Measurements from ENCODE around the gene SH3BP4. TPM values are rescaled to one million over a fixed set of nuclear protein-coding genes. Genes with fewer than 3 reads are reported as not detected.

SH3BP4 gene
- total and polyA plus RNA-seq, 10 of the 15 experiments (the other 5 are each of a cell fraction or from before 2014, with no cell fraction given) = 0.03 to 0.36 TPM; not detected in 8

DNA sequence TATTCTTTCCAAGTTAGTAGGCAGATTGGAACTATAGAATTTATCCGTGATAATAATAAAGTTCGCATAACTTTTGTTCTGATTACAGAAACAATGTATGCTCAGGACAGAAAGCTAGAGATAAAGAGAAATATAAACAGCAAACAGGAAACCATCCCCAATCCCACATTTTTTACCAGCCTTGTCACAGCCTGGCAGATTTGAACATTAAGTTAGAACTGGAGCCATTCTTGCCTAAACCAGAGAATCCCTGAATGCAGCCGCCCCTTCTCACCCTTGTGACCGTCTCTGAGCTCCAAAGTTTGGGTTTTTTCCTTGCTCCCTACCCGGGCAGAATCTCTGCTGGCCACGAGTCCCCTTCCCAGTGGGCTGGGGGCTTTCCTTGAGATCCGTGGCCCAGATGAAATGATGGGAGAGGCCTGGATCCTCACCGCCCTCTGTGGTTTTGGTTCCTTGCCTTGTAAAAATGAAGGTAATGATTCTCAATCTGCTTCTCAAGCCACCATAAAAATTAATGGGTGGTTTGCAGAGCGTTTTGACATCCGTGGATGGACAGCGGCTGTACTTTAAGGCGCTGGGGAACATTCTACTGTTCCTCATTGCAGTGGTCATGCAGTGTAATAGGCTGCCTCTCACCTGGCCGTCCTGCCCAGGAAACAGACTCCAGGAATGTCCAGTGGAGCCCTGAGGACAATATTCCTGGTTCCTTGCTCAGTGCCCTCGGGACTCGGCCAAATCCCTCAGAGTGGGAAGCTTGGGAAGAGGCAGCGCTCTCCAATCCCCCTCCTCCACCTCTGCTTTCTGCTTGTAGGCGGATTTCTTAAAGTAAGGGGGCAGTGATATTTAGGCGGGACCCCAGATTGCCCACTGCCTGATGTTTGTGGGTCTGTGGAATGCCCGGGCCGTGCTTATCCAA lies 1.6 kb downstream of the SH3BP4 start (continued):
- TF ChIP-seq POU2F2 (IDR thresholded peaks at IDR 0.05; ENCODE audit: borderline replicate concordance, low read depth, low read length) (no peak), SIN3A (IDR thresholded peaks at IDR 0.05; ENCODE audit: low read depth, low read length) (no peak), DPF2 (IDR thresholded peaks at IDR 0.05) (no peak), SMC3 (IDR thresholded peaks at IDR 0.05; ENCODE audit: borderline replicate concordance, low read length) (no peak)

DNA sequence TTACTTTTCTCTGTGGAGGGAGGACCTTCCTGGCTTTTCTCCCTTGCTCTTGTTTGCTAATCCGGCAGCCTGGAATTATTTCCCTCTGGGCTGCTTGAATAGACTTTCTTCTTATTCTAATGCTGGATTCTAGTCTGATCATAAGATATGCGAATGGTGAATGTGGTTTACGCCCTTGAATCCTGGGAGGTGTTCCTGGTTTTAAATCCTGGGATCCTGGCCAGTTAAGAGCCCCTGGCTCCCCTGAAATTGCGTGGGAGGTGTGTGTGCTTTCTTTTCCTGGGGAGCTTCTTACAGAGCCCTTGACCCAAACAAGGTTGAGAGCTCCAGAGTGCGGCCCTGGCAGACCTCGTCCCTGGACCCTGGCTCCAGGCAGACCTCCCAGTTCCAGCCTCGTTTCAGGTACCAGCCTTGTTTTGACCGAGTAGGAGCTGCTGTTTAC lies 2.8 kb downstream of the SH3BP4 start:
- TF ChIP-seq, protein P1, sequence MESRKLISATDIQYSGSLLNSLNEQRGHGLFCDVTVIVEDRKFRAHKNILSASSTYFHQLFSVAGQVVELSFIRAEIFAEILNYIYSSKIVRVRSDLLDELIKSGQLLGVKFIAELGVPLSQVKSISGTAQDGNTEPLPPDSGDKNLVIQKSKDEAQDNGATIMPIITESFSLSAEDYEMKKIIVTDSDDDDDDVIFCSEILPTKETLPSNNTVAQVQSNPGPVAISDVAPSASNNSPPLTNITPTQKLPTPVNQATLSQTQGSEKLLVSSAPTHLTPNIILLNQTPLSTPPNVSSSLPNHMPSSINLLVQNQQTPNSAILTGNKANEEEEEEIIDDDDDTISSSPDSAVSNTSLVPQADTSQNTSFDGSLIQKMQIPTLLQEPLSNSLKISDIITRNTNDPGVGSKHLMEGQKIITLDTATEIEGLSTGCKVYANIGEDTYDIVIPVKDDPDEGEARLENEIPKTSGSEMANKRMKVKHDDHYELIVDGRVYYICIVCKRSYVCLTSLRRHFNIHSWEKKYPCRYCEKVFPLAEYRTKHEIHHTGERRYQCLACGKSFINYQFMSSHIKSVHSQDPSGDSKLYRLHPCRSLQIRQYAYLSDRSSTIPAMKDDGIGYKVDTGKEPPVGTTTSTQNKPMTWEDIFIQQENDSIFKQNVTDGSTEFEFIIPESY (IDR thresholded peaks at IDR 0.05) = no peak
- TF ChIP-seq MTA3 (IDR thresholded peaks at IDR 0.05; ENCODE audit: borderline replicate concordance, low read length) (no peak), EP300 (IDR thresholded peaks at IDR 0.05; ENCODE audit: borderline replicate concordance in 1 of 2, control insufficient read depth in 1 of 2, low read depth in 2 of 2, low read length in 2 of 2) (no peak), LARP7 (IDR thresholded peaks at IDR 0.05) (no peak), TAF1 (IDR thresholded peaks at IDR 0.05; ENCODE audit: borderline replicate concordance, low read depth, low read length) (no peak), PAX8 (IDR thresholded peaks at IDR 0.05) (no peak), TCF3 (IDR thresholded peaks at IDR 0.05; ENCODE audit: borderline replicate concordance, insufficient read depth, low read depth, low read length) (no peak), CEBPB (IDR thresholded peaks at IDR 0.05; ENCODE audit: borderline replicate concordance in 1 of 2, low read depth in 2 of 2, low read length in 2 of 2) (no peak)
- TF ChIP-seq, protein P2, sequence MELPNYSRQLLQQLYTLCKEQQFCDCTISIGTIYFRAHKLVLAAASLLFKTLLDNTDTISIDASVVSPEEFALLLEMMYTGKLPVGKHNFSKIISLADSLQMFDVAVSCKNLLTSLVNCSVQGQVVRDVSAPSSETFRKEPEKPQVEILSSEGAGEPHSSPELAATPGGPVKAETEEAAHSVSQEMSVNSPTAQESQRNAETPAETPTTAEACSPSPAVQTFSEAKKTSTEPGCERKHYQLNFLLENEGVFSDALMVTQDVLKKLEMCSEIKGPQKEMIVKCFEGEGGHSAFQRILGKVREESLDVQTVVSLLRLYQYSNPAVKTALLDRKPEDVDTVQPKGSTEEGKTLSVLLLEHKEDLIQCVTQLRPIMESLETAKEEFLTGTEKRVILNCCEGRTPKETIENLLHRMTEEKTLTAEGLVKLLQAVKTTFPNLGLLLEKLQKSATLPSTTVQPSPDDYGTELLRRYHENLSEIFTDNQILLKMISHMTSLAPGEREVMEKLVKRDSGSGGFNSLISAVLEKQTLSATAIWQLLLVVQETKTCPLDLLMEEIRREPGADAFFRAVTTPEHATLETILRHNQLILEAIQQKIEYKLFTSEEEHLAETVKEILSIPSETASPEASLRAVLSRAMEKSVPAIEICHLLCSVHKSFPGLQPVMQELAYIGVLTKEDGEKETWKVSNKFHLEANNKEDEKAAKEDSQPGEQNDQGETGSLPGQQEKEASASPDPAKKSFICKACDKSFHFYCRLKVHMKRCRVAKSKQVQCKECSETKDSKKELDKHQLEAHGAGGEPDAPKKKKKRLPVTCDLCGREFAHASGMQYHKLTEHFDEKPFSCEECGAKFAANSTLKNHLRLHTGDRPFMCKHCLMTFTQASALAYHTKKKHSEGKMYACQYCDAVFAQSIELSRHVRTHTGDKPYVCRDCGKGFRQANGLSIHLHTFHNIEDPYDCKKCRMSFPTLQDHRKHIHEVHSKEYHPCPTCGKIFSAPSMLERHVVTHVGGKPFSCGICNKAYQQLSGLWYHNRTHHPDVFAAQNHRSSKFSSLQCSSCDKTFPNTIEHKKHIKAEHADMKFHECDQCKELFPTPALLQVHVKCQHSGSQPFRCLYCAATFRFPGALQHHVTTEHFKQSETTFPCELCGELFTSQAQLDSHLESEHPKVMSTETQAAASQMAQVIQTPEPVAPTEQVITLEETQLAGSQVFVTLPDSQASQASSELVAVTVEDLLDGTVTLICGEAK (IDR thresholded peaks at IDR 0.05; ENCODE audit: borderline replicate concordance) = no peak
- H2AFZ ChIP-seq (ENCODE audit: control insufficient read depth, low read depth, low read length) = no peak overlapping the region
- no peak overlapping the region for H3K27ac ChIP-seq (ENCODE audit: control insufficient read depth, insufficient read depth)
- no peak overlapping the region for H3K4me3 ChIP-seq
- H3K9me3 ChIP-seq (replicated peaks; ENCODE audit: control insufficient read depth, insufficient read depth, low read length) = no peaks in the 10 kb centered on the region
- WGBS (ENCODE audit: insufficient coverage, insufficient replicate concordance, low lambda C conversion rate, missing lambda C conversion rate) = 13% methylated on average over 8 of the region's 8 CpGs
- H3K4me1 ChIP-seq (ENCODE audit: control insufficient read depth, insufficient read depth, low read length) = no peaks in the 10 kb centered on the region
- ChIA-PET CTCF (no interaction called here), RAD21 (ENCODE audit: unreplicated experiment) (no interaction called here), SMC1A (ENCODE audit: uncharacterized antibody, unreplicated experiment) (no interaction called here), POLR2A (no interaction called here)
- FAIRE-seq (no peak), ATAC-seq (no peak), DNase-seq (ENCODE audit: low read depth, low spot score) (no peak)
- intact Hi-C loops (cut with micrococcal nuclease; ENCODE audit: unreplicated experiment) (no loop called here), in situ Hi-C loops (cut with MboI) (no loop called here)
- peaks cover 0 to 8% of the 10 kb centered on the region in 2 experiments; a peak in 2 of 4 replicates for H3K27me3 ChIP-seq (replicated peaks in 1 of 2; ENCODE audit: control insufficient read depth in 2 of 2, insufficient read depth in 2 of 2, low read length in 1 of 2)
- no peak overlapping the region for H3K4me2 ChIP-seq (ENCODE audit: control insufficient read depth, insufficient read depth)
- H4K20me1 ChIP-seq (ENCODE audit: control insufficient read depth, insufficient read depth) = no peaks in the 10 kb centered on the region
- H3K9ac ChIP-seq (ENCODE audit: control insufficient read depth, insufficient read depth, low read length) = no peak overlapping the region
- no peaks in the 10 kb centered on the region for H3K36me3 ChIP-seq (ENCODE audit: control insufficient read depth in 2 of 2, insufficient read depth in 2 of 2, low read length in 1 of 2)
- H3K79me2 ChIP-seq (ENCODE audit: control insufficient read depth, insufficient read depth, low read length) = no peaks in the 10 kb centered on the region
- BruUV-seq (replicated peaks) = no TSS peak

Measured in GM12878 (cell line).